HG02571 (cell line): ENCODE data around the gene ASB1.

Experiments
- ATAC-seq: cut with Tn5 transposase; IDR thresholded peaks from one replicate; pipeline ENCODE4 v1.9.1; 2021; ENCODE audit warnings: mild to moderate bottlenecking, moderate library complexity; ENCODE audit not compliant: unreplicated experiment

Gene ASB1, protein sequence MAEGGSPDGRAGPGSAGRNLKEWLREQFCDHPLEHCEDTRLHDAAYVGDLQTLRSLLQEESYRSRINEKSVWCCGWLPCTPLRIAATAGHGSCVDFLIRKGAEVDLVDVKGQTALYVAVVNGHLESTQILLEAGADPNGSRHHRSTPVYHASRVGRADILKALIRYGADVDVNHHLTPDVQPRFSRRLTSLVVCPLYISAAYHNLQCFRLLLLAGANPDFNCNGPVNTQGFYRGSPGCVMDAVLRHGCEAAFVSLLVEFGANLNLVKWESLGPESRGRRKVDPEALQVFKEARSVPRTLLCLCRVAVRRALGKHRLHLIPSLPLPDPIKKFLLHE

GRCh38 chr2:238426568-238427434, at the start of gene ASB1:
TSS of gene ASB1 (plus strand) at chr2:238426927. CDS start at chr2:238427071, 144 bp downstream.
- peak; percentile 82 for ATAC-seq

DNA sequence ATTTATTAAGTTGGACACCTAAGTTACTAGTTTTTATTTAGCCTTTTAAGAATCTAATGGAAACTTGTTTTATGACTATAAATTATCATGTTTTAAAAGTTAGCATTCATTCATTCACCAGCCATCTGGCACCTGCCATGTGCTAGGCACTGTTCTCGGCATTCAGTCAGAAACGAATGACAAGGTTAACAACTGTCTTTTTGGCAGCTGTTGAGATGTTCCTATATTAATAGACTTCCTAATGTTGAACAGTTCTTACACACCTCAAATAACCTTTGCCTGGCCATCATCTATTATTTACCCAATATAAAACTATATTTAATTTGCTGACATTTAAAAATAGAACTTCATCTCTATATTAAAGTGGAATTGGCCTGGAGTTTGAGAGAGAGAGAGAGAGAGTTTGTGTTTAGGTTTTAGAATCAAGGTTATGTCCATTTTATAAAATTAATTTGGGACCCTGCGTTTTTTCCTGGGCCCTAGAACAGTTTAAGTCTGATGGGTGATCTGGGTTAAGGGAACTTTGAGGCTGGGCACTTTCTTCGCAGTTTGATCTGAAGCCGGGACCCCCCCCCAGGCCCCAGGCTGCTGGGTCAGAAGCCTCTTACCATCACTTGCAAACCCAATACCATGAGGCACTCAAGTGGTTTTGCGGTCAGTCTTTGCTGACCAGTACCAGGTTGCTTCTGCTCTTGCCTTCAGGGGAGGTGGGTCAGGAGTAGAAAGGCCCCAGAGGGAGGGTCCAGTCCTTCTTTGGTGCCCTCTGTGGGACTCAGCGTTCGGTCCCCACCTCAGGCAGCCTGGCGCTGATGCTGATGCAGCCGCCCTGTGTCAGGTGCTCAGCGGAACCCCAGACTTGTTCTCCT, 48.3 kb upstream of the ASB1 start:
- ATAC-seq: no peak

DNA sequence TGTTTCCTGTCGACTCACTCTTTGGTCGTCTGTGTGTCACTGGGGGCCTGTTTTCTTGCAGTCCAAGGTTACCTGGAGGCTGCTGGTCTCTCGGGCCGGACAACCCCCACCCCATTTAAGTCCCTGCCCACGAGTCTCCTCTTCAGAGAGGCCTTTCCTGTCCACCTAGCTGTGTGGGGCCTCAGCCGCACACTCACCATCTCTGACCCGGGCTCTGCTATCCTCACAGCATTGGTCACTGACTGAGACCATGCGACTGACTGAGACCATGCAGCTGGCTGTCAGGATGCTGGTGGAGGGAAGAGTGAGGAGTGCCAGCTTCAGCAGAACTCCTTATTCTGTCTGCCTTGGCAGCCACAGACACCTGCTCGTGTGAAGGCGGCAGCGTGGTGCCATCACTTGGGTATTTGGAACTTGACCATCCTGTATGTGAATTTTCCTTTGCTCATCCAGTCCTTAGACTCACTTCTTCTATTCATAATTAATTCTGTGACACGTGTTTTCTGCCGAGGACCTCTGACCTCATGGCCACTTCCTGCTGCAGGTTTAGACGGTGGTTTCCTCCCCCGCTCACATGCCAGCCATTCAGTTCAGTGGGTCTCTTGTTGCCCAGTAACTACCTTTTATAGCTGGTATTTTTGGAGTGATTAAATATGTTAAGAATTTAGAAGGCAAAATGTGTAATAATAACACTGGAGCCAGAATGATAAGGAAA, 47.5 kb upstream of the ASB1 start:
- ATAC-seq: no peak

- no peak for ATAC-seq
Observed at GRCh38 chr2:238380336-238380735, 46.4 kb upstream of the ASB1 start.

GRCh38 chr2:238380785-238381184, 45.9 kb upstream of the ASB1 start:
- no peak for ATAC-seq

- no peak for ATAC-seq
Observed at GRCh38 chr2:238381341-238382115, 45.2 kb upstream of the ASB1 start.

DNA sequence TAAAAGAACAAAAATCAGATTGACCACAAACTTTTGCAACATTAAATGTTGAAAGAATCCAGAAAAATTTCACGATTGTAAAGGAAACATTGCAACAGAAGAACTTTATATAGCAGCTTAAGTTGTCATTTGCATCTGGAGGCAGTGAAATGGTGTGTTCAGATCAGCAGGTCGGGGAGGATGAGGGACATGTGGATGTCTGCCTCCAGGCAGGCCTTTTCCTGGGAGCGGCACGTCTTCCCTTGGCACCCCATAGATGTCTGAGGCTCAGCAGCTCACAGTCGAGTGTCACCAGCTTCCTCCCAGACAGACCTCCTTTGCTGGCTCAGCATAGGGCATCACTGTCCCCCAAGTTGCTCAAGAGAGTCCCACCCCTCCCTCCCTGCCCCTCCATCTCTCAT, 44.3 kb upstream of the ASB1 start:
- ATAC-seq: no peak

DNA sequence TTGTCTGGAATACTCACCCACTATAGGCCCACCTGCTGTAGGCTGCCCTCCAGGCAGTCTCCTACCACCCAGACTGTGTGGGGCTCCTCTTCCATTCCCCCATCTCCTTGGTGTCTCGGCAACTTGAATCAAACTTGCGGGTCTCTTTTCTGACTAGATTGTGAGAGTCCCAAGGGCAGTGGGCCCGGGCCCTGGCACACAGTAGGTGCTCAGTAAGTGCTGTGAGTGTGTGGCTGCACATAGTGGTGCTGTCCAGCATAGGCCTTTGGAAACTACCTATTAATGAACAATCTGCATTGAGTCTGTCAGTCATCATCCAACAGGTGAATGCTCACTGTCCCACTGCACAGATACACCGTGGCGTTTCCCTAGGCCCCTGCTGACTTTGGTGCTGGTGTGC, 43.6 kb upstream of the ASB1 start:
- ATAC-seq: no peak

DNA sequence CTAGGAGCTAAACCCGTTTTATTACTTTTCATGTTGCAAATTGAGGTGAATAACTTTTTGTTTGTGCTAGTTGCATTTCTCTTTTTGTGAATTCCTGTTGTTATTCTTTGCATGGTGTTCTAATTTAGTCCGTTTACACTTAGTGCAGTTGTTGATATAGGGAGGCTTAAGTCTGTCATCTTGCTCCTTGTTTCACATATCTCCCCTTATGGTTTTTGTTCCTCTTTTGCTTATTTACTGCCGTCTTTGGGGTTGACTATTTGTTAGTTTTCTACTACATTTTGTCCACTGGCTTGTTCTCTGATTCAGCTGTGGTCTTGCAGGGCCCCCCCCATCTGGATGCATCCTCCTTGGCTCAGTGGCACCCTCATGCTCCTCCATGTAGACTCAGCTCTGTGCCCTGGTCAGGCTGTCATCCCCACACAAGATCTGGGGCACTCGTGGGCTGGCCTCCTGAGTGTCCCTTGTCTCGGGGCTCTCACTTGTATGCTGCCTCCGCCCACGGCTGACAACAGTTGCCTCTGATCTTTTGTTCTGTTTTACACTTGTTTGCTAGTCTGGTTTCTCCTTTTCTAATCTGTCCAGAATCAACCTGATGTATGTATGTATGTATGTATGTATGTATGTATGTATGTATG, 42.9 kb upstream of the ASB1 start:
- no peak for ATAC-seq

DNA sequence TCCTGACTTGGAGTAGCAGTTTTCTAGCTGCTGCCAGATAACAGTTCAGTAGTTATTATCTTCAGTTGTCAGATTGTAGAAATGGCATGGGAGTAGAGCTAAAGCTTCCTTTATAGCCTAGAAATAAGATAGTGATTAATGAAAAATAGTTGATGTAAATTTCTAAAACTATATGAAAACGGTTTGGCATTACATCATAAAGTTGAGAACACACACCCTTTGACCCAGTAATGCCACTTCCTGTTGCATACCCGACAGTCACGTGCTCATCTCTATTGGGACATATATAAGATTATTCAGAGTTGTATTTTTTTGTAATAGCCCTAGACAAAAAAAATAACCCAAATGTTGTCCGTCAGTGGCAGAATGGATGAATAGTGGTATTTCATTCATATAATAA, 39.4 kb upstream of the ASB1 start:
- ATAC-seq: no peak

GRCh38 chr2:238388794-238389193, 37.9 kb upstream of the ASB1 start:
- ATAC-seq: no peak

DNA sequence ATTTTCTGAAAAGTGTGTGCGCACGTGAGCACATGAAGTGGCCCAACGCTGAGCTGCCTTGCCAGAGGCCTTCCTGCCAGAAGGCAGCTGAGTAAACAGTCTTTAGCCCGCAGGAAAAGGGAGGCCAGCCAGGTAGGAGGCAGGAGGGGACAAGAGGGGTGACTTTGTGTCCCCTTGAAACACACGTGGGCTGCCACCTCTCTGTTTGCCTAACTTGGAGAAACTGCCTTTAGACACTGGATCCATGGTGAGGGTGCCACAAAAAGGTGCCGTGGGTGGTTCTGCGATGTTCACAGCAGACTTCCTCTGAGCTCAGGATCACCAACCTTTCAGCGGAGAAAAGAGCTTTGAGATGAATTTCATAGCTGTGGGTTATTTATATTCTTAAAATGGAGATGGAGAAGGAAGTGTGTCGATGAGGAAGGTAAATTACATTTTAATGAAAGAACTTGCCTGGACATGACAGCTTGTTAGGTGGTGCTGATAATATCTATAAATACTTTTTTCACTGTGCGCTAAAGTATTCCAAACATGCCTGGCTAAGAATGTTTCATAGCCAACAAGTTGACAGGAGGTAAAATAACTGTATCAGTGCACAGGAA, 36.6 kb upstream of the ASB1 start:
- ATAC-seq: no peak

GRCh38 chr2:238391042-238391689, 35.6 kb upstream of the ASB1 start:
- ATAC-seq: no peak

DNA sequence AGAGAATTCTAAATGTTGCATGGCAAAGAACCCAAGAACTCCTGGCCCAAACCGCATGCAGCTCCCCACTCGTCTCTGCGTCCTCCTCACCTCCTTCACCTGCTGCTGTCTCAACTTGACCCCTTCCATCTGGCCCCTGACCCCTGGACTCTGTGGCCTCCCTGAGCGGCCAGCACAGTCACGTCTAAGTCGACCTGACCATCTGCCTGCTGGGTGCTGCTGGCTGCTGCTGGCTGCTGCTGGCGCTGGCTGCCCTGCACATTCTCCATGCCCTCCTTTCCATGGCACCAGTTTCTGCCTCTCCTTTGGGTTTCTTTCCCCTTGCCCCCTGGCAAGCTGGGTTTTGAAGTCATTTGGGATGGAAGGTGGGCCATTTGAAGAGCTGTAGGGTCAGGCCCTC, 30.1 kb upstream of the ASB1 start:
- no peak for ATAC-seq

DNA sequence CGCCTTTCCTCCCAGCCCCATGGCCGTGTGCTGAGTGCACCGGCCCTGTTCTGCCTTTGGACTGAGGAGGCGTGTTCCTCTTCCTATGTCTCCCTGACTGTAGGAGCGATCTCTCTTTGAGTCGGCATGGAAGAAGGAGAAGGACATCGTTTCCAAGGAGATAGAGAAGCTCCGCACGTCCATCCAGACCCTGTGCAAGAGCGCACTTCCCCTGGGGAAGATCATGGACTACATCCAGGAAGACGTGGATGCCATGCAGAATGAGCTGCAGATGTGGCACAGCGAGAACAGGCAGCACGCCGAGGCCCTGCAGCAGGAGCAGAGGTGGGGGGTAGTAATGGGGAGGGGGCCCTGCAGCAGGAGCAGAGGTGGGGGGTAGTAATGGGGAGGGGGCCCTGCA, 29.4 kb upstream of the ASB1 start:
- no peak for ATAC-seq

- ATAC-seq: no peak
Observed at GRCh38 chr2:238398577-238398976, 28.1 kb upstream of the ASB1 start.

GRCh38 chr2:238399094-238399493, 27.6 kb upstream of the ASB1 start:
- no peak for ATAC-seq

- ATAC-seq: no peak
Observed at GRCh38 chr2:238401551-238401950, 25.2 kb upstream of the ASB1 start.
